ENCODE results near the gene HEPHL1.

Gene HEPHL1

GRCh38 chr11:94134651-94135512 lies 113.7 kb downstream of the HEPHL1 start:
- H3K9ac ChIP-seq (ENCODE audit: low read length): no peak overlapping the region
- no peak for TF ChIP-seq EZH2phosphoT487 (IDR thresholded peaks at IDR 0.05; ENCODE audit: low read length)
- TF ChIP-seq EZH2 (optimal IDR thresholded peaks at IDR 0.05; ENCODE audit: low read depth, low read length): no peak
- TF ChIP-seq, protein P1, sequence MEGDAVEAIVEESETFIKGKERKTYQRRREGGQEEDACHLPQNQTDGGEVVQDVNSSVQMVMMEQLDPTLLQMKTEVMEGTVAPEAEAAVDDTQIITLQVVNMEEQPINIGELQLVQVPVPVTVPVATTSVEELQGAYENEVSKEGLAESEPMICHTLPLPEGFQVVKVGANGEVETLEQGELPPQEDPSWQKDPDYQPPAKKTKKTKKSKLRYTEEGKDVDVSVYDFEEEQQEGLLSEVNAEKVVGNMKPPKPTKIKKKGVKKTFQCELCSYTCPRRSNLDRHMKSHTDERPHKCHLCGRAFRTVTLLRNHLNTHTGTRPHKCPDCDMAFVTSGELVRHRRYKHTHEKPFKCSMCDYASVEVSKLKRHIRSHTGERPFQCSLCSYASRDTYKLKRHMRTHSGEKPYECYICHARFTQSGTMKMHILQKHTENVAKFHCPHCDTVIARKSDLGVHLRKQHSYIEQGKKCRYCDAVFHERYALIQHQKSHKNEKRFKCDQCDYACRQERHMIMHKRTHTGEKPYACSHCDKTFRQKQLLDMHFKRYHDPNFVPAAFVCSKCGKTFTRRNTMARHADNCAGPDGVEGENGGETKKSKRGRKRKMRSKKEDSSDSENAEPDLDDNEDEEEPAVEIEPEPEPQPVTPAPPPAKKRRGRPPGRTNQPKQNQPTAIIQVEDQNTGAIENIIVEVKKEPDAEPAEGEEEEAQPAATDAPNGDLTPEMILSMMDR (IDR thresholded peaks at IDR 0.05; ENCODE audit: low read length): no peak
- no peak overlapping the region for H3K27ac ChIP-seq (ENCODE audit: low read length)
- H3K79me2 ChIP-seq (ENCODE audit: low read length): peaks cover 92% of the 10 kb centered on the region
- H4K20me1 ChIP-seq (ENCODE audit: insufficient read depth, low read length): no peaks in the 10 kb centered on the region
- H3K4me3 ChIP-seq (ENCODE audit: low read length): no peak overlapping the region; the same call in 1 of the 2 replicates
- H3K4me2 ChIP-seq (ENCODE audit: low read depth, low read length): peak overlapping the region; percentile 27; the same call in 1 of the 2 replicates
- H3F3A ChIP-seq (ENCODE audit: insufficient read depth, low read length): peaks cover under 1% of the 10 kb centered on the region; the same call in 1 of the 2 replicates
- no peaks in the 10 kb centered on the region for H3K9me2 ChIP-seq (replicated peaks; ENCODE audit: insufficient read depth, low read length)
- no peaks in the 10 kb centered on the region for H3K36me3 ChIP-seq (replicated peaks; ENCODE audit: insufficient read depth, low read length)
- H3K27me3 ChIP-seq (replicated peaks; ENCODE audit: insufficient read depth, low read length): no peaks in the 10 kb centered on the region
- no peak overlapping the region for H2AFZ ChIP-seq (ENCODE audit: low read length)
- H3K4me1 ChIP-seq (ENCODE audit: low read length): peaks cover 22% of the 10 kb centered on the region
- DNase-seq: no peak
- no peaks in the 10 kb centered on the region for H3K9me3 ChIP-seq (replicated peaks; ENCODE audit: insufficient read depth, low read length)

DNA sequence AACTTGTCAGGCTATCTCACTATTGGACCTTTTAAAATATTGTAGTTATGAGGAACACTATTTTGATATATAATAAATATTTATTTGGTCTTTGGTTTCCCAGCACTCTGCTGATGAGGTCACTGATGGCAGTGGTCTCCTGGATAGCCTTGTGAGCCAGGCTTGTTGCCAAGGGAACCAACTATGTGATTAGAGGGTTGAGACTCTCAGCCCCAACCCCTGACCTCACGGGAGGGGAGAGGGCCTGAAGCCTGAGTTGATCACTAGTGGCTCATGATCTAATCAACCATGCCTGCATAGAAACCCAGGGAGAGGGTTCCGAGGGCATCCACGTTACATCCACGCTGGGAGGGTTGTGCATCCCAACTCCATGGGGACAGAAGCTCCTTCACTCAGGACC lies 118.3 kb downstream of the HEPHL1 start:
- TF ChIP-seq EZH2phosphoT487 (IDR thresholded peaks at IDR 0.05; ENCODE audit: low read length) (no peak), EZH2 (optimal IDR thresholded peaks at IDR 0.05; ENCODE audit: low read depth, low read length) (no peak)
- TF ChIP-seq, protein P1 (IDR thresholded peaks at IDR 0.05; ENCODE audit: low read length): no peak
- Histone ChIP-seq H3K4me1 (ENCODE audit: low read length) (peaks cover 8% of the 10 kb centered on the region), H3K79me2 (ENCODE audit: low read length) (peaks cover 89% of the 10 kb centered on the region)

GRCh38 chr11:94140154-94140655 lies 119.1 kb downstream of the HEPHL1 start:
- H3K4me2 ChIP-seq (ENCODE audit: low read depth, low read length): no peak overlapping the region

More for the DNA sequence above, 118.3 kb downstream of the HEPHL1 start:
- no peaks in the 10 kb centered on the region for H3K27me3 ChIP-seq (replicated peaks; ENCODE audit: insufficient read depth, low read length)
- no peak overlapping the region for H3K4me3 ChIP-seq (ENCODE audit: low read length)
- H3K9me3 ChIP-seq (replicated peaks; ENCODE audit: insufficient read depth, low read length): no peaks in the 10 kb centered on the region
- no peaks in the 10 kb centered on the region for H3F3A ChIP-seq (ENCODE audit: insufficient read depth, low read length)
- no peak overlapping the region for H3K9ac ChIP-seq (ENCODE audit: low read length)
- H3K27ac ChIP-seq (ENCODE audit: low read length): no peak overlapping the region
- DNase-seq: no peak
- no peaks in the 10 kb centered on the region for H3K9me2 ChIP-seq (replicated peaks; ENCODE audit: insufficient read depth, low read length)
- no peaks in the 10 kb centered on the region for H3K36me3 ChIP-seq (replicated peaks; ENCODE audit: insufficient read depth, low read length)
- H2AFZ ChIP-seq (ENCODE audit: low read length): no peak overlapping the region
- H4K20me1 ChIP-seq (ENCODE audit: insufficient read depth, low read length): no peaks in the 10 kb centered on the region
- no peak overlapping the region for H3K4me2 ChIP-seq (ENCODE audit: low read depth, low read length)

More at GRCh38 chr11:94140154-94140655, 119.1 kb downstream of the HEPHL1 start:
- Histone ChIP-seq H3K4me3 (ENCODE audit: low read length) (no peak overlapping the region), H3K9me3 (replicated peaks; ENCODE audit: insufficient read depth, low read length) (no peaks in the 10 kb centered on the region), H3F3A (ENCODE audit: insufficient read depth, low read length) (no peaks in the 10 kb centered on the region), H3K79me2 (ENCODE audit: low read length) (peaks cover 89% of the 10 kb centered on the region), H3K36me3 (replicated peaks; ENCODE audit: insufficient read depth, low read length) (no peaks in the 10 kb centered on the region), H3K27ac (ENCODE audit: low read length) (no peak overlapping the region), H3K4me1 (ENCODE audit: low read length) (peaks cover 1% of the 10 kb centered on the region), H3K9ac (ENCODE audit: low read length) (no peak overlapping the region), H3K9me2 (replicated peaks; ENCODE audit: insufficient read depth, low read length) (no peaks in the 10 kb centered on the region), H4K20me1 (ENCODE audit: insufficient read depth, low read length) (no peaks in the 10 kb centered on the region), H2AFZ (ENCODE audit: low read length) (no peak overlapping the region), H3K27me3 (replicated peaks; ENCODE audit: insufficient read depth, low read length) (no peaks in the 10 kb centered on the region)
- no peak for DNase-seq
- TF ChIP-seq, protein P1 (IDR thresholded peaks at IDR 0.05; ENCODE audit: low read length): no peak
- TF ChIP-seq EZH2phosphoT487 (IDR thresholded peaks at IDR 0.05; ENCODE audit: low read length) (no peak), EZH2 (optimal IDR thresholded peaks at IDR 0.05; ENCODE audit: low read depth, low read length) (no peak)
